NCI-H1417 (cell line): ENCODE data around the gene TIAM2.

ENCODE experiments used
- DNase-seq, 3 experiments: peaks; one replicate each; lab custom pipeline; 2025; lab: John Stamatoyannopoulos, UW

Gene TIAM2

GRCh38 chr6:155290491-155290890, 295.4 kb downstream of the TIAM2 start:
- DNase-seq, result no peak

GRCh38 chr6:155291291-155291690, 296.2 kb downstream of the TIAM2 start:
- no peak for DNase-seq

- no peak for DNase-seq
Observed at GRCh38 chr6:155292711-155293110, 297.6 kb downstream of the TIAM2 start.

GRCh38 chr6:155297669-155298068, 302.6 kb downstream of the TIAM2 start:
- DNase-seq, result no peak

GRCh38 chr6:155301867-155302266, 306.8 kb downstream of the TIAM2 start:
- DNase-seq, result no peak

GRCh38 chr6:155303361-155303870, 308.3 kb downstream of the TIAM2 start:
- DNase-seq, result no peak

GRCh38 chr6:155306958-155307357, 311.8 kb downstream of the TIAM2 start:
- no peak for DNase-seq
